Measurements from ENCODE around the gene OGFOD2. TPM values are rescaled to one million over a fixed set of nuclear protein-coding genes. Genes with fewer than 3 reads are reported as not detected.

Gene OGFOD2
- total and polyA plus RNA-seq, 2 of the 13 experiments (the other 11 are each of a cell fraction or from before 2014, with no cell fraction given) = 13.2 to 14.6 TPM

DNA sequence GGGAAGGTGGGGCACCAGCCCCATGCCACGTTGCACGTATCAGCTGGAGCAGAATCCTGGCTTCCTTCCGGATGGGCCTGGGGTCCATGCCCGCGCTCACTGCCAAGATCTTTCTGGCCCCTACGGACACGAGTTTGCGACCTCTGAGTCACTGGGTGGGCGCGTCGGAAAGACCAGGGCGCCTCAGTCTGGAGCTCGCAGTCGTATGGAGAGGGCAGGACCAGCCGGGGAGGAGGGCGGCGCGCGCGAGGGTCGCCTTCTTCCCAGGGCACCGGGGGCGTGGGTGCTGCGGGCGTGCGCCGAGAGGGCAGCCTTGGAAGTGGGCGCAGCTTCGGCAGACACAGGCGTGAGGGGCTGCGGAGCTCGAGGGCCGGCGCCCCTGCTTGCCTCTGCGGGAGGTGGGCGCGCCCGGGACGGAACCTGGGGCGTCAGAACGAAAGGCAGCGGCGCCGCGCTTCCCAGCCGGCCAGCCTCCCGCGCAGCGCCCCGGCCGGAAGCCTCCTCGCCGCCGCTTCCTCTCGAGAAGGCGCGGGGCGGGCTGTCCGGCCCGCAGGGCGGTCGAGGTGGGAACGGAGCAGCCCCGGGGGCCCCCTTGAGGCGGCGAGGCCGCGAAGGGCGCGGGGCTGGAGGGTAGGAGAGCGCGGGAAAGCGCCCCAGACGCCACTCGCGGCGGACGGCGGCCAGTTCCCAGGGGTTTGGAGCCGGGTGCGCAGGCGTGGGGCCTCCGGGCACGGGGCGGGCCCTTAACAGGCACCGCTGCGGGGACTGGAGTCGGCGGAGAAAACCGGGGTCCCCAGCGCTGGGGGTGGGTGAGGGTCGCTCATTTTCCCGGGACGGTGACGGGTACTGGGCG, 5.4 kb downstream of the OGFOD2 start, which contains the start of gene ARL6IP4 (continued):
- TF ChIP-seq, protein P1, sequence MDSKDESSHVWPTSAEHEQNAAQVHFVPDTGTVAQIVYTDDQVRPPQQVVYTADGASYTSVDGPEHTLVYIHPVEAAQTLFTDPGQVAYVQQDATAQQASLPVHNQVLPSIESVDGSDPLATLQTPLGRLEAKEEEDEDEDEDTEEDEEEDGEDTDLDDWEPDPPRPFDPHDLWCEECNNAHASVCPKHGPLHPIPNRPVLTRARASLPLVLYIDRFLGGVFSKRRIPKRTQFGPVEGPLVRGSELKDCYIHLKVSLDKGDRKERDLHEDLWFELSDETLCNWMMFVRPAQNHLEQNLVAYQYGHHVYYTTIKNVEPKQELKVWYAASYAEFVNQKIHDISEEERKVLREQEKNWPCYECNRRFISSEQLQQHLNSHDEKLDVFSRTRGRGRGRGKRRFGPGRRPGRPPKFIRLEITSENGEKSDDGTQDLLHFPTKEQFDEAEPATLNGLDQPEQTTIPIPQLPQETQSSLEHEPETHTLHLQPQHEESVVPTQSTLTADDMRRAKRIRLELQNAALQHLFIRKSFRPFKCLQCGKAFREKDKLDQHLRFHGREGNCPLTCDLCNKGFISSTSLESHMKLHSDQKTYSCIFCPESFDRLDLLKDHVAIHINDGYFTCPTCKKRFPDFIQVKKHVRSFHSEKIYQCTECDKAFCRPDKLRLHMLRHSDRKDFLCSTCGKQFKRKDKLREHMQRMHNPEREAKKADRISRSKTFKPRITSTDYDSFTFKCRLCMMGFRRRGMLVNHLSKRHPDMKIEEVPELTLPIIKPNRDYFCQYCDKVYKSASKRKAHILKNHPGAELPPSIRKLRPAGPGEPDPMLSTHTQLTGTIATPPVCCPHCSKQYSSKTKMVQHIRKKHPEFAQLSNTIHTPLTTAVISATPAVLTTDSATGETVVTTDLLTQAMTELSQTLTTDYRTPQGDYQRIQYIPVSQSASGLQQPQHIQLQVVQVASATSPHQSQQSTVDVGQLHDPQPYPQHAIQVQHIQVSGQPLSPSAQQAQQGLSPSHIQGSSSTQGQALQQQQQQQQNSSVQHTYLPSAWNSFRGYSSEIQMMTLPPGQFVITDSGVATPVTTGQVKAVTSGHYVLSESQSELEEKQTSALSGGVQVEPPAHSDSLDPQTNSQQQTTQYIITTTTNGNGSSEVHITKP (CRISPR knock-in tag; IDR thresholded peaks at IDR 0.05; ENCODE audit: low read depth) = no peak
- TF ChIP-seq ETV5 (CRISPR knock-in tag; IDR thresholded peaks at IDR 0.05; ENCODE audit: borderline replicate concordance) (peak; percentile 67), ZNF337 (CRISPR knock-in tag; IDR thresholded peaks at IDR 0.05; ENCODE audit: borderline replicate concordance, low read depth) (no peak), ZNF264 (CRISPR knock-in tag; IDR thresholded peaks at IDR 0.05) (no peak), HMG20B (CRISPR knock-in tag; conservative IDR thresholded peaks at IDR 0.05) (no peak), PHF20 (CRISPR knock-in tag; IDR thresholded peaks at IDR 0.05) (peak; percentile 89), ZBTB1 (CRISPR knock-in tag; IDR thresholded peaks at IDR 0.05; ENCODE audit: borderline replicate concordance) (no peak), ZBTB20 (CRISPR knock-in tag; IDR thresholded peaks at IDR 0.05; ENCODE audit: borderline replicate concordance, low read depth) (no peak), ZNF737 (CRISPR knock-in tag; IDR thresholded peaks at IDR 0.05; ENCODE audit: borderline replicate concordance) (no peak), IKZF4 (CRISPR knock-in tag; IDR thresholded peaks at IDR 0.05; ENCODE audit: borderline replicate concordance, low read depth, not compliant biosample characterization) (peak; percentile 94), ZNF501 (CRISPR knock-in tag; IDR thresholded peaks at IDR 0.05) (peak; percentile 17; the same call in 1 of the 2 replicates), ESRRA (CRISPR knock-in tag; IDR thresholded peaks at IDR 0.05; ENCODE audit: low read depth) (peak; percentile 69; the same call in 1 of the 2 replicates), MTF1 (CRISPR knock-in tag; IDR thresholded peaks at IDR 0.05) (peak; percentile 80; the same call in 1 of the 2 replicates), NFE2L2 (IDR thresholded peaks at IDR 0.05; ENCODE audit: low read length) (no peak), SOX6 (IDR thresholded peaks at IDR 0.05) (no peak), SOX6 (CRISPR knock-in tag; IDR thresholded peaks at IDR 0.05) (peak; percentile 39), TBX2 (CRISPR knock-in tag; IDR thresholded peaks at IDR 0.05; ENCODE audit: borderline replicate concordance) (0 out of 2 replicates have a peak, but pooled peaks have one; percentile 4), CREM (IDR thresholded peaks at IDR 0.05) (no peak), CREM (CRISPR knock-in tag; IDR thresholded peaks at IDR 0.05) (no peak), ZNF432 (CRISPR knock-in tag; IDR thresholded peaks at IDR 0.05; ENCODE audit: borderline replicate concordance) (0 out of 2 replicates have a peak, but pooled peaks have one; percentile 84), NFATC3 (CRISPR knock-in tag; IDR thresholded peaks at IDR 0.05) (peak; percentile 79; the same call in 1 of the 2 replicates)
- TF ChIP-seq, protein P2, sequence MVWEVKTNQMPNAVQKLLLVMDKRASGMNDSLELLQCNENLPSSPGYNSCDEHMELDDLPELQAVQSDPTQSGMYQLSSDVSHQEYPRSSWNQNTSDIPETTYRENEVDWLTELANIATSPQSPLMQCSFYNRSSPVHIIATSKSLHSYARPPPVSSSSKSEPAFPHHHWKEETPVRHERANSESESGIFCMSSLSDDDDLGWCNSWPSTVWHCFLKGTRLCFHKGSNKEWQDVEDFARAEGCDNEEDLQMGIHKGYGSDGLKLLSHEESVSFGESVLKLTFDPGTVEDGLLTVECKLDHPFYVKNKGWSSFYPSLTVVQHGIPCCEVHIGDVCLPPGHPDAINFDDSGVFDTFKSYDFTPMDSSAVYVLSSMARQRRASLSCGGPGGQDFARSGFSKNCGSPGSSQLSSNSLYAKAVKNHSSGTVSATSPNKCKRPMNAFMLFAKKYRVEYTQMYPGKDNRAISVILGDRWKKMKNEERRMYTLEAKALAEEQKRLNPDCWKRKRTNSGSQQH (CRISPR knock-in tag; IDR thresholded peaks at IDR 0.05; ENCODE audit: low read depth) = peak; percentile 63; the same call in 1 of the 2 replicates
- TF ChIP-seq, protein P3, sequence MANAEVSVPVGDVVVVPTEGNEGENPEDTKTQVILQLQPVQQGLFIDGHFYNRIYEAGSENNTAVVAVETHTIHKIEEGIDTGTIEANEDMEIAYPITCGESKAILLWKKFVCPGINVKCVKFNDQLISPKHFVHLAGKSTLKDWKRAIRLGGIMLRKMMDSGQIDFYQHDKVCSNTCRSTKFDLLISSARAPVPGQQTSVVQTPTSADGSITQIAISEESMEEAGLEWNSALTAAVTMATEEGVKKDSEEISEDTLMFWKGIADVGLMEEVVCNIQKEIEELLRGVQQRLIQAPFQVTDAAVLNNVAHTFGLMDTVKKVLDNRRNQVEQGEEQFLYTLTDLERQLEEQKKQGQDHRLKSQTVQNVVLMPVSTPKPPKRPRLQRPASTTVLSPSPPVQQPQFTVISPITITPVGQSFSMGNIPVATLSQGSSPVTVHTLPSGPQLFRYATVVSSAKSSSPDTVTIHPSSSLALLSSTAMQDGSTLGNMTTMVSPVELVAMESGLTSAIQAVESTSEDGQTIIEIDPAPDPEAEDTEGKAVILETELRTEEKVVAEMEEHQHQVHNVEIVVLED (CRISPR knock-in tag; IDR thresholded peaks at IDR 0.05; ENCODE audit: borderline replicate concordance) = peak; percentile 74; the same call in 1 of the 2 replicates

Measured in HepG2 (cell line).